ENCODE results near the gene MAP2K5. TPM values are rescaled to one million over a fixed set of nuclear protein-coding genes. Genes with fewer than 3 reads are reported as not detected.
"Not testable (repeated sequence)": the region's sequence is repeated elsewhere in the genome, so short reads cannot be mapped to it uniquely, and the experiment has no call there.

The MAP2K5 gene
- total RNA-seq, 1 donor from 2014 or later: 28.2 TPM

- no peak for DNase-seq (ENCODE audit: low spot score)
- intact Hi-C loops (cut with DNase I): no loop called here
Measured at GRCh38 chr15:67584157-67584556, 41.7 kb downstream of the MAP2K5 start.

DNA sequence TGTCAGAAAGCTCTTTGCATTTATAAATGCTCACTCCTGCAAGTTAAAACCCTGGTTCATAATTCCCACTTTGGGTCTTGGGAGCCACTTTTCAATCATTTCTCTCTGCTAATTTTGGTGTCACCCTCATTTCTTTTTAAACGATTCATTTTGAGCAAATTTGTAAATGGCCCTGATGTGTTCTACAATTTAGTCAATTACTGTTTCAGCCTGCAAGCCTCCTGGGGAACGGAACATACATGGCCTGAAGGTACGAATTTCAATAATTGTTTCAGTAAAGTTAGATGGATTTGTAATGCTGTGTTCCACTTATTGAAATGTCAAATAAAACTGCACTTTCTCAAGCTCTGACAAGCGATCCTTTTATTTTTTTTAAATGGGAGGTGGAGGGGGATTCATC lies 43.2 kb downstream of the MAP2K5 start:
- no peak for DNase-seq (ENCODE audit: low spot score)
- intact Hi-C loops (cut with DNase I): no loop called here

DNA sequence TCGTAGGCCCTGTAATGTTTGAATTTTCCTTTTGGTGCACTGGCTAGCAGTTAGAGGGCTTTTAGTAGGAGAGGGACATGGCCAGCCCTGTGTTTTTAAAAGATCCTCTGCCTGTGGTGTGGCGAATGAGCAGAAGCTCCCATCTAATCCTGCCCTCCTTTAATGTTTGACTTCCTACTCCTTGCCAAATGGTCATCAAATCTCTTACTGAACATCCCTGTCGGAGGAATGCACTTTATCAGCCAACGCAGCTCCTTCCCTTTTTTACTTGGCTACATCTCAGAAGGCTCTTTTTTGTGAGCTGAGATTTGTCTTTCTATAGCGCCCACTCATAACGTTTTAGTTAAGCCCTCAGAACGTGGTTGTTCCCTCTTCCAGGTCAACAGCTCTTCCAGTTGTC lies 44.8 kb downstream of the MAP2K5 start:
- DNase-seq (ENCODE audit: low spot score): no peak
- intact Hi-C loops (cut with DNase I): no loop called here

- DNase-seq (ENCODE audit: low spot score): no peak
- intact Hi-C loops (cut with DNase I): no loop called here
Measured at GRCh38 chr15:67587754-67588153, 45.3 kb downstream of the MAP2K5 start.

GRCh38 chr15:67590191-67590590 lies 47.7 kb downstream of the MAP2K5 start:
- DNase-seq (ENCODE audit: low spot score): no peak
- intact Hi-C loops (cut with DNase I): no loop called here

DNA sequence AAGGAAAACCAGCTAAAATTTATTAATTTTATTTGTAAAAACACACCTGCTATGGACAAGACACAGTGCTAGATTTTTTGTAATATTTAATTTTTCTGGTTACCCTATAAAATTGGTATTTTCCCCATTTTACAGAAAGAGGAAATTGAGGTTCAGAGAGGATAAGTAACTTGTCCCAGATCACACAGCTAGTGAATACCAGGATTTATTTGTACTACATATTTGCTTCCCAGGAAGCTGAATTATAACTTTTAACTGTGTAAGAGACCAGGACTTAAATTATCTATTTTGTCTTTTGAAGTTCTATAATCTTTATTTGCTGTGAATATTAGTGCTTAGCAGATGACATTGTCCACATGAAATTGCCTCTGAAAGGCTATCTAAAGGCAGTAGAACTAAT lies 49.7 kb downstream of the MAP2K5 start:
- intact Hi-C loops (cut with DNase I): no loop called here
- no peak for DNase-seq (ENCODE audit: low spot score)

- intact Hi-C loops (cut with DNase I): no loop called here
- DNase-seq (ENCODE audit: low spot score): no peak
Measured at GRCh38 chr15:67593562-67593961, 51.1 kb downstream of the MAP2K5 start.

GRCh38 chr15:67594770-67595169 lies 52.3 kb downstream of the MAP2K5 start:
- DNase-seq (ENCODE audit: low spot score): no peak
- intact Hi-C loops (cut with DNase I): no loop called here

DNA sequence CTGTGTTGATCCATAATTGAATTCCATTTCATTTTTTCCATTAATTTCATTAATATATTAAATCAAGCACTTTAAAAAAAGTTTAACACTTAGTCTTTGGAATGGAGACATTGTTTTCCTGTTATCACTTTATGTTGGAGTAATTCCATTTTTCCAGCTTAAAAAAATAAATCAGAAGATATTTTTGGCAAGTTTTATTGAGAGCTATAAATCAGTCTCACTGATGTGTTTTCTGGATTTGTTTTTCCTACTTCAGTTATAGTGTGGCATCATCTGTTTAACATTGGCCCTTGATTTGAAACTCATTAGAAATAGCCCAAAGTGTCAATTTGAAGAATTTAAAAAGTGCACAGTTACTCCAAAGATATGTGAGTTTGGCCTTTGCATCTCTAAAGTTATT lies 53.1 kb downstream of the MAP2K5 start:
- DNase-seq (ENCODE audit: low spot score): no peak
- intact Hi-C loops (cut with DNase I): no loop called here

DNA sequence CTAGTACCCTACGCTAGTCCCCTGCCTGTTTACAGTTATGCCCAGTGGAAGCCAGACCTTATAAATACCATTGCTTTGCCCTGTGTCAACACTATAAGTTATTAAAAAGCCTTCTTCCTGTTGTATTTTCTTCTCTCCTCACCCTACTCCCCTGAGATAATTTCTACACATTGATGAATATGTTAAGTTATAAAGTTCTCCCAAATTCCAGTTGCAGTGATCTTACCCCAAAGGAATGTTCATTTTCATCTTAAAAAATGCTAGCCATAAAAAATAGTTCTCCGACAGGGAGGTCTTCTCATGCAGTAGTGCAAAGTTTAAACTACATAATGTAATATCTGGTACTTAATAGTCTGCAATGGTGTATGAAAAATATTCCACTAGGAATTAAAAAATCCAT lies 58.6 kb downstream of the MAP2K5 start:
- no peak for DNase-seq (ENCODE audit: low spot score)
- intact Hi-C loops (cut with DNase I): no loop called here

- no peak for DNase-seq (ENCODE audit: low spot score)
- intact Hi-C loops (cut with DNase I): no loop called here
Measured at GRCh38 chr15:67603063-67603462, 60.6 kb downstream of the MAP2K5 start.

GRCh38 chr15:67605871-67606270 lies 63.4 kb downstream of the MAP2K5 start:
- DNase-seq (ENCODE audit: low spot score): no peak
- intact Hi-C loops (cut with DNase I): no loop called here

GRCh38 chr15:67606742-67607141 lies 64.2 kb downstream of the MAP2K5 start:
- intact Hi-C loops (cut with DNase I): no loop called here
- DNase-seq (ENCODE audit: low spot score): no peak

GRCh38 chr15:67607329-67607728 lies 64.8 kb downstream of the MAP2K5 start:
- intact Hi-C loops (cut with DNase I): no loop called here

GRCh38 chr15:67607959-67608637 lies 65.6 kb downstream of the MAP2K5 start:
- intact Hi-C loops (cut with DNase I): no loop called here
- no peak for DNase-seq (ENCODE audit: low spot score)

More at GRCh38 chr15:67607329-67607728, 64.8 kb downstream of the MAP2K5 start:
- DNase-seq (ENCODE audit: low spot score): no peak

GRCh38 chr15:67608638-67608959 lies 66.1 kb downstream of the MAP2K5 start:
- no peak for DNase-seq (ENCODE audit: low spot score)
- intact Hi-C loops (cut with DNase I): no loop called here

DNA sequence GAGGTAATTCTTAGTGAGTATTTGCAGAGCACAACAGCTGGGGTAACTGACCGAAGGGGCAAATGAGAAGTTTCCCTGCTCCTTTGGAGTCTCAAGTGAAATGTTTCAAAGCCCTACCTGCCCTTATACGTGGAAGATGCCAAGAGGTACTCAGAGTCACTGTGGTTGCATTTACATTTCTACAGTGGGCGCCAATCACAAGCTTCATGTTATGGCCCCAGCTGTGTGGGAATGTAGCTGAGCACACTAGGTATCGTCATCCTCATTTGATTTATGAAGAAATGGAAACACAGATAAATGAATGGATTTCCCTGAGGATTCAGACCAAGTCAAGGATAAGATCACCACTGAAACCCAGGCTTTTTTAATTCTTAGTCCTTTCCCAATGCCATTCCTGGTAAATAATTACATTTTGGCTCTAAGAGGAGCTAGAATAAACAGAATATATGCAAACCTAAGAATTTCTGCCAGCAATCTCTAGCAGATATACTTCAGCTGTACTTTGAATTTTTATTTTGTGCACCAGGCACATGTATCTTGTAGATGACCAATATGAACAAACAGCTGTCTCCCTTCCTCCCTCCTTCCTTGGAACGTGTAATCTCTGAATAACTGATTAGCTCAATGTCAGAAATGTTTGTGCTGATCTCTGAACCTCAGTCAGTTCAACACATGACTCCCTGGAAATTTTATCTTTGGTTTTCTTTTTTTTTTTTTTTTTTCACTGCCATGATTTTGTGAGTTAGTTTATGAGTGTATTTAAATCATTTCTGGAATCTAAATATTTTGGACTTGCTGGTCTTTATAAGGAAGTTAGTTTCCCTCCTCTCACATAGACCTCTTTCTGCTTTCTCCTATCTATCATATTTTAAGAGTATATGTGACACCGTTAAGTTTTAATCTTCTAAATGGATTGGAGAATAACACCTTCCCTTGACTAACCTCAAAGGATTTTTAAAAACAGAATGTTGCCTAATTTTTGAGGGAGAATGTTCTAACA lies 69.2 kb downstream of the MAP2K5 start:
- intact Hi-C loops (cut with DNase I): no loop called here

GRCh38 chr15:67613211-67613610 lies 70.7 kb downstream of the MAP2K5 start:
- DNase-seq (ENCODE audit: low spot score): no peak
- intact Hi-C loops (cut with DNase I): no loop called here

More for the DNA sequence above, 69.2 kb downstream of the MAP2K5 start:
- no peak for DNase-seq (ENCODE audit: low spot score)

GRCh38 chr15:67613708-67614107 lies 71.2 kb downstream of the MAP2K5 start:
- intact Hi-C loops (cut with DNase I): no loop called here
- DNase-seq (ENCODE audit: low spot score): no peak

DNA sequence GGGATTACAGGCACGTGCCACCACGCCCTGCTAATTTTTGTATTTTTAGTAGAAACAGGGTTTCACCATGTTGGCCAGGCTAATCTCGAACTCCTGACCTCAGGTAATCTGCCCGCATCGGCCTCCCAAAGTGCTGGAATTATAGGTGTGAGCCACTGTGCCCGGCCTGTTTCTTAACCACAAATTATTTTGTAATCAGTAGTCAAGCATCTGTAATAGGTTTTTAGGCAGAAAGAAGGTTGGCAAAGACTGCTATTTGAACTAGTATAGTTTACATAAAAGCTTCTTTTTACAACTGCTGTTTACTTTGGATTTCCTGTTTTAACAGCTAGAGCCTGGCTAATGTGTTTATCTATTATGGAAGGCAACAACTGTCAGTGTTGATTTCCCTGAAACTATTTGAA lies 72.6 kb downstream of the MAP2K5 start:
- intact Hi-C loops (cut with DNase I); DNase-seq (ENCODE audit: low spot score): not testable (repeated sequence)

- DNase-seq (ENCODE audit: low spot score): no peak
- intact Hi-C loops (cut with DNase I): no loop called here
Measured at GRCh38 chr15:67618297-67618696, 75.8 kb downstream of the MAP2K5 start.

Measured in cardiac septum (tissue), 1 donor.